ENCODE measurements around the gene HELZ. TPM values are rescaled to one million over a fixed set of nuclear protein-coding genes. Genes with fewer than 3 reads are reported as not detected.
"Not testable (repeated sequence)": the region's sequence is repeated elsewhere in the genome, so short reads cannot be mapped to it uniquely, and the experiment has no call there.

Gene HELZ
- total RNA-seq, 4 donors from 2014 or later, result 63.5 to 123 (median 87.6) TPM

- ATAC-seq (ENCODE audit: low FRiP score) (no peak), DNase-seq (ENCODE audit: low spot score) (no peak)
- TF ChIP-seq CTCF (IDR thresholded peaks at IDR 0.05), result no peak
Observed at GRCh38 chr17:67110619-67111018, 134.4 kb downstream of the HELZ start.

DNA sequence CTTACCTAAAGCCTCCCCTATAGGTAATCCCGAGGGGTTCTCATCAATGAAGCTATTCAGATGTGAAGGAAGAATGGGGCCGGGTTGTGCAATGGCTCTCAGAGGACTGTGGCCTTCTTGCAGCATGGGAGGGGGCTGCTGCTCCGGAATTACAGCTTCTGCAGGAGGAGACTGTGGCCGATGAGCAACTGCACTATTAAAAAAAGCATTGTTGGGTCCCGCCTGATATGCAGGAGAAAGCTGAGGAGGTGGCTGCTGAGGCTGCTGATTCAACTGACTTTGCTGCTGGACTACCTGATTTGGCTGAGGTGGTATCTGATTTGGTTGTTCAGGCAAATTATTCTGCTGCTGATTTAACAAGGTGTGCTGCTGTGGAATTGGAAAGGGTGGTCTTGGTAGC is 135.9 kb downstream of the HELZ start:
- ATAC-seq (ENCODE audit: low FRiP score), result no peak
- DNase-seq (ENCODE audit: low spot score), result no peak
- no peak for TF ChIP-seq CTCF (IDR thresholded peaks at IDR 0.05)

DNA sequence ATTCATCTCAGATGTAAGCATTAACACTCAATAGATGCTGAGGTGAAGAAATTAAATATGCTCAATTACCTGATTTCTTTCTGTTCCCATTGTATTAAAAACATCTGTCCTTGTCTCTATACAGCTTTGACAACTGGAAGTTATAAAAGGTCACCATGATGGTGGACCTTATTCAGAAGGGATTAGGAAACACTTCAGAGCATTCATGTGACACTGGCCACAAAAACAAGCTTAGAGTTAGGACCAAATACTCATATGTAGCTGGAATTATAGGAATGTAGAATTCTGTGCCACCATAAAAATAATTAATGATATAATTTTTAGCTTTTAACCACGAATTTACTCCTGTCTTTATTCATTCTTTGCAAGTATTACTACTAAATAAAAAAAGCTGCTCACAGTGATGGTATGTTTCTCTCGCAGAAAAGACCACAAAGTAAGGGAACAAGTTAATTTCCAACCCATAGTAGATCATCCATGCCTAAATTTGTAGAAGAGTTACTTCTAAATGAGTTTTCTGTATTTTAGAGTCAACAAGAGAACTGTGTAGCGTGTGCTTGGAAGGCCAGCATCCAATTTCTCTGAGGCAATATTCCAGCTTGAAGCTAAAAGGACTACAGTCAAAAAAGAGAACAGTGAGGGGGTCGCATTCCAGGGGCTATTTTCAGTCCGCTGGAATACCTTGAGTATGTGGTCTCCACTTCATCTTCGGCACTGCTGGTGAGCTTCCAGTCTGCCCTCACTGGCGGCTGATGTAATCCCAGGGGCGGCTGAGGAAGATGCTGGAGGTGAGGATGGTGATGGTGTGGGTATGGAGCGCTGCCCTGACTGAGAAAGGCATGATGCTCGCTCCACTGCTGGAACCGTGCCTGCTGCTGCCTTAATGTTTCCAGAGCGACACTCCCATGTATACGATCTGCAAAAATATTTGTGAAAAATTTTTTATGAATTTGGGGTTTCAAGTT is 136.9 kb downstream of the HELZ start:
- DNase-seq (ENCODE audit: low spot score) (no peak), ATAC-seq (ENCODE audit: low FRiP score) (no peak)
- no peak for TF ChIP-seq CTCF (IDR thresholded peaks at IDR 0.05)

DNA sequence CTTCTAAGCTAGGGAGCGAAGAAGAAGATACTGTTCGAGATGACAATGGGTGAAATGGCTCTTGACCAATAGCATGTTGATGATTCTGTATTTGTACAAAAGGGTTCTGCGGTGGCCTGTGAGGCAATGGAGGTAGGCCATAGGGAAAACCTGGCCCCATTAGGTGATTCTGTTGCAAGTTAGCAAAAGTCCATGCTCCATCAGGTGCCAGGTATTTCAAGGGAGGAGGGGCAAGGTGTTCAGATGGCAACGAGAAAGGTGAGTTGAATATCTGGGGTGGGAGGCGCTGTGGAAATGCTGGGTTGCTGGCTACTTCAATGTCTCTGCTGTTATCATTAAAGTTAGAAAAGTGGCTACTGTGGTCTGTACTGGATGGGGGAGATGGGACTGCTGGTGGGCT is 137.8 kb downstream of the HELZ start:
- ATAC-seq (ENCODE audit: low FRiP score) (no peak), DNase-seq (ENCODE audit: low spot score) (no peak)
- TF ChIP-seq CTCF (IDR thresholded peaks at IDR 0.05), result no peak

DNA sequence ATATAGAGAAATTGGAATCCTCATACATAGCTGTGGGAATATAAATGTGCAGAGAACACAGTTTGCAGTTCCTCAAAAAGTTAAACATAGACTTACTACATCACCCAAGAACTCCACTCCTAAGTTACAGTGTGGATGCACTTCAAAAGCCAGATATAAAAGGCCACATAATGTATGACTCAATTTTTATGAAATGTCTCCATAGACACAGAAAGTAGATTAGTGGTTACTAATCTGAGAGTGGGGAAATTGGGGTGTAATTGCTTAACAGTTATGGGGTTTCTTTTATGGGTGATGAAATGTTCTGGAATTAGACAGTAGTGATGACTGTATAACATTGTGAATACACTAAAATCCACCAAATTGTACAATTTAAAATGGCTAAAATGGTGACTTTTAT is 139.8 kb downstream of the HELZ start:
- no peak for TF ChIP-seq CTCF (IDR thresholded peaks at IDR 0.05)
- ATAC-seq (ENCODE audit: low FRiP score), result peak; percentile 75
- no peak for DNase-seq (ENCODE audit: low spot score)

DNA sequence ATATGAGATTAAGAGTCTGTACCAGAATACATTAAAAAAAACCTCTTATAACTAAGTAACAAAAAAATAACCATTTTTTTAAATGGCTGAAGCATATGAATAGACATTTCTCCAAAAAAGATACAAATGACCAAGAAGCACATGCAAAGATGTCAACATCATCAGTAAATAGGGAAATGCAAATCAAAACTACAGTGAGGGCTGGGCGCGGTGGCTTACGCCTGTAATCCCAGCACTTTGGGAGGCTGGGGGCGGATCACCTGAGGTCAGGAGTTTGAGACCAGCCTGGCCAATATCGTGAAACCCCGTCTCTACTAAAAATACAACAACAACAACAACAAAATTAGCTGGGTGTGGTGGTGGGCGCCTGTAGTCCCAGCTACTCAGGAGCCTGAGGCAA is 140.4 kb downstream of the HELZ start:
- DNase-seq (ENCODE audit: low spot score); ATAC-seq (ENCODE audit: low FRiP score): not testable (repeated sequence)

- no peak for TF ChIP-seq CTCF (IDR thresholded peaks at IDR 0.05)
- no peak for DNase-seq (ENCODE audit: low spot score)
- ATAC-seq (ENCODE audit: low FRiP score), result no peak
Observed at GRCh38 chr17:67098006-67098405, 147.0 kb downstream of the HELZ start.
